HepG2 (cell line): Measurements from ENCODE around the gene NAT9. TPM values are rescaled to one million over a fixed set of nuclear protein-coding genes. Genes with fewer than 3 reads are reported as not detected.

Experiments used
- ASH2L ChIP-seq: fragments of 300-600, 200-600 bp; sonication (generic); IDR thresholded peaks from 2 replicates; pipeline ENCODE4 v1.7.0; 2017; ENCODE audit warnings: low read depth, mild to moderate bottlenecking, moderate library complexity, mixed read lengths, low read length; ENCODE audit not compliant: insufficient read length
- BORCS8-MEF2B ChIP-seq: sonication (generic); formaldehyde crosslinking; IDR thresholded peaks from 2 replicates; pipeline ENCODE4 v1.8.0; 2022; ENCODE audit warnings: mild to moderate bottlenecking, missing genetic modification reagents
- ELF4 ChIP-seq: sonication (generic); formaldehyde crosslinking; IDR thresholded peaks from 2 replicates; pipeline ENCODE4 v1.5.0; 2020; ENCODE audit warnings: missing genetic modification reagents, mild to moderate bottlenecking, moderate library complexity, borderline replicate concordance
- HNRNPK ChIP-seq: fragments of 200-400 bp; formaldehyde crosslinking; IDR thresholded peaks from 2 replicates; pipeline ENCODE4 v1.6.1; 2018; ENCODE audit warnings: low read length, low read depth, moderate library complexity, mild to moderate bottlenecking; ENCODE audit not compliant: poor library complexity, severe bottlenecking
- HNRNPL ChIP-seq: fragments of 200-400 bp; formaldehyde crosslinking; IDR thresholded peaks from 2 replicates; pipeline ENCODE4 v1.6.1; 2017; ENCODE audit warnings: mild to moderate bottlenecking, low read depth, low read length
- MAFG ChIP-seq: sonication (generic); formaldehyde crosslinking; IDR thresholded peaks from 2 replicates; pipeline ENCODE4 v1.5.1; 2020; ENCODE audit warnings: mild to moderate bottlenecking, missing genetic modification reagents
- MEIS1 ChIP-seq: sonication (generic); formaldehyde crosslinking; IDR thresholded peaks from 2 replicates; pipeline ENCODE4 v1.9.0; 2021; ENCODE audit warnings: mild to moderate bottlenecking, missing genetic modification reagents, moderate library complexity, borderline replicate concordance
- PPARG ChIP-seq: conservative IDR thresholded peaks from 2 replicates; pipeline ENCODE4 v1.6.1; 2016; ENCODE audit warnings: missing biosample characterization, missing genetic modification reagents
- RARA ChIP-seq: IDR thresholded peaks from 2 replicates; pipeline ENCODE4 v1.6.1; 2016; ENCODE audit warnings: missing genetic modification reagents, missing compliant biosample characterization
- REL ChIP-seq: sonication (generic); formaldehyde crosslinking; conservative IDR thresholded peaks from 2 replicates; pipeline ENCODE4 v1.8.0; 2022; ENCODE audit warnings: mild to moderate bottlenecking, missing genetic modification reagents, moderate library complexity
- REPIN1 ChIP-seq: sonication (generic); formaldehyde crosslinking; IDR thresholded peaks from 2 replicates; pipeline ENCODE4 v1.8.0; 2022; ENCODE audit warnings: missing genetic modification reagents, low read depth, mild to moderate bottlenecking, borderline replicate concordance
- SRY ChIP-seq: sonication (generic); formaldehyde crosslinking; IDR thresholded peaks from 2 replicates; pipeline ENCODE4 v1.8.0; 2022; ENCODE audit warnings: mild to moderate bottlenecking, missing genetic modification reagents
- ZC3H13 ChIP-seq: sonication (generic); formaldehyde crosslinking; IDR thresholded peaks from 2 replicates; pipeline ENCODE4 v1.8.1; 2023; ENCODE audit warnings: mild to moderate bottlenecking, missing genetic modification reagents, moderate library complexity
- ZNF780A ChIP-seq: sonication (generic); formaldehyde crosslinking; IDR thresholded peaks from 2 replicates; pipeline ENCODE4 v1.8.0; 2022; ENCODE audit warnings: mild to moderate bottlenecking, missing genetic modification reagents, moderate library complexity
- polyA plus RNA-seq, 8 experiments: library from polyadenylated mRNA; depleted of rRNA in 3 of 8; stranded (reverse) in 7 of 8; unstranded in 1 of 8; fragments of >200 nt; fragmentation: Illumina TruSeq in 4 of 8; extraction: Trizol in 4 of 8; gene quantifications; 2 replicates each; pipeline versions ENCODE4 v1.2.1 to v1.2.3, GENCODE V29; 2011 to 2016; ENCODE audit warnings: low read depth in 4 of 8, missing spikeins in 1 of 8, mixed read lengths in 1 of 8; ENCODE audit not compliant: insufficient read depth in 1 of 8
- total RNA-seq, 5 experiments: library from RNA; depleted of rRNA; stranded (reverse); fragments of >200 nt; fragmentation: Illumina TruSeq; extraction: Trizol; gene quantifications; 2 replicates each; pipeline ENCODE4 v1.2.3, GENCODE V29; 2016; ENCODE audit warnings: low read depth in 1 of 5
- TF ChIP-seq, protein P1 (sequence below): sonication (generic); formaldehyde crosslinking; conservative IDR thresholded peaks from 2 replicates; pipeline ENCODE4 v1.8.0; 2022; ENCODE audit warnings: mild to moderate bottlenecking, moderate library complexity, missing genetic modification reagents
- TF ChIP-seq, protein P2 (sequence below): sonication (generic); formaldehyde crosslinking; IDR thresholded peaks from 2 replicates; pipeline ENCODE4 v1.4.0; 2020; ENCODE audit warnings: missing genetic modification reagents
- TF ChIP-seq, protein P3 (sequence below): sonication (generic); formaldehyde crosslinking; IDR thresholded peaks from 2 replicates; pipeline ENCODE4 v1.4.0; 2020; ENCODE audit warnings: missing genetic modification reagents
- TF ChIP-seq, protein P4 (sequence below): sonication (generic); formaldehyde crosslinking; conservative IDR thresholded peaks from 2 replicates; pipeline ENCODE4 v1.4.0; 2020; ENCODE audit warnings: missing genetic modification reagents

Gene NAT9
- total and polyA plus RNA-seq, 2 of the 13 experiments (the other 11 are each of a cell fraction or from before 2014, with no cell fraction given), result 39.7 to 44.2 TPM

DNA sequence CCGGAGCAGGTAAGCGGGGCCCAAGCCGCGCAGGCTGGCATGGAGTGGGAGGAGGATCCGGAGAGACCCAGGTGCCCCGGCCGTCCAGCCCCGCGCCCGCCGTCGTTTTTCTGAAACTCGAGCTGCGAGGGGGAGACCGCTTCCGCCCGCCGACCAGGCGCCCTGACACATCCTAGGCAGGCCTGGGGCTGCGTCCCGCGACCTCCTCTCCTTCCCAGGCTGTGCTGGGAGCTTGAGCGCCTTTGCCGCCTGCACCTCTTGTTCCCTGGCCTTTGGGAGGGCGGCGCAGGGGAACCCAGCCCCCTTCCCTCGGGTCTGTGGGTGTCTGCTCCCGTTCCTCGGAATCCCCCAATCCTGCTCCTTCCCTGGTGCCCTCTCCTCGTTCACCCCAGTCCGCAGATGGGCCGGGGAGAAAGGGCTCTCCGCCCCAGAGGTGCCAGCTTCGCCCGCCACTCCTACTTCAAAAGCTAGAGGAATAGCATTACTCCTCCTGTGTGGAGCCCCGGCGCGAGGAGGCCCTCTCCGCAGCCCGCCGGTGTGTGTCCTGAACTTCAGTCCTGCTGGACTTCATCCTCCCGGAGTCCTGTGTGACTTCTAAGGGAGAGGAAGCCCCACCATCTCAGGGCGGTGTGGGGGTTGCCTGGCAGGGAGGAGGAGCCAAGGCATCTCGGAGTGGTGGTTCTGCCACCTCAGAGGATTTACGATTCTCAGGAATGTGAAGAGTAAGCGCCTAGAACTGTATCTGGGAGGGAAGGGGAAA lies 26.7 kb downstream of the NAT9 start (continued):
- TF ChIP-seq, protein P1, sequence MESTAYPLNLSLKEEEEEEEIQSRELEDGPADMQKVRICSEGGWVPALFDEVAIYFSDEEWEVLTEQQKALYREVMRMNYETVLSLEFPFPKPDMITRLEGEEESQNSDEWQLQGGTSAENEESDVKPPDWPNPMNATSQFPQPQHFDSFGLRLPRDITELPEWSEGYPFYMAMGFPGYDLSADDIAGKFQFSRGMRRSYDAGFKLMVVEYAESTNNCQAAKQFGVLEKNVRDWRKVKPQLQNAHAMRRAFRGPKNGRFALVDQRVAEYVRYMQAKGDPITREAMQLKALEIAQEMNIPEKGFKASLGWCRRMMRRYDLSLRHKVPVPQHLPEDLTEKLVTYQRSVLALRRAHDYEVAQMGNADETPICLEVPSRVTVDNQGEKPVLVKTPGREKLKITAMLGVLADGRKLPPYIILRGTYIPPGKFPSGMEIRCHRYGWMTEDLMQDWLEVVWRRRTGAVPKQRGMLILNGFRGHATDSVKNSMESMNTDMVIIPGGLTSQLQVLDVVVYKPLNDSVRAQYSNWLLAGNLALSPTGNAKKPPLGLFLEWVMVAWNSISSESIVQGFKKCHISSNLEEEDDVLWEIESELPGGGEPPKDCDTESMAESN (CRISPR knock-in tag), result peak; percentile 9; the same call in 1 of the 2 replicates
- no peak for TF ChIP-seq MAFG
- TF ChIP-seq REPIN1 (CRISPR knock-in tag), result peak; percentile 16; the same call in 1 of the 2 replicates
- TF ChIP-seq, protein P2, sequence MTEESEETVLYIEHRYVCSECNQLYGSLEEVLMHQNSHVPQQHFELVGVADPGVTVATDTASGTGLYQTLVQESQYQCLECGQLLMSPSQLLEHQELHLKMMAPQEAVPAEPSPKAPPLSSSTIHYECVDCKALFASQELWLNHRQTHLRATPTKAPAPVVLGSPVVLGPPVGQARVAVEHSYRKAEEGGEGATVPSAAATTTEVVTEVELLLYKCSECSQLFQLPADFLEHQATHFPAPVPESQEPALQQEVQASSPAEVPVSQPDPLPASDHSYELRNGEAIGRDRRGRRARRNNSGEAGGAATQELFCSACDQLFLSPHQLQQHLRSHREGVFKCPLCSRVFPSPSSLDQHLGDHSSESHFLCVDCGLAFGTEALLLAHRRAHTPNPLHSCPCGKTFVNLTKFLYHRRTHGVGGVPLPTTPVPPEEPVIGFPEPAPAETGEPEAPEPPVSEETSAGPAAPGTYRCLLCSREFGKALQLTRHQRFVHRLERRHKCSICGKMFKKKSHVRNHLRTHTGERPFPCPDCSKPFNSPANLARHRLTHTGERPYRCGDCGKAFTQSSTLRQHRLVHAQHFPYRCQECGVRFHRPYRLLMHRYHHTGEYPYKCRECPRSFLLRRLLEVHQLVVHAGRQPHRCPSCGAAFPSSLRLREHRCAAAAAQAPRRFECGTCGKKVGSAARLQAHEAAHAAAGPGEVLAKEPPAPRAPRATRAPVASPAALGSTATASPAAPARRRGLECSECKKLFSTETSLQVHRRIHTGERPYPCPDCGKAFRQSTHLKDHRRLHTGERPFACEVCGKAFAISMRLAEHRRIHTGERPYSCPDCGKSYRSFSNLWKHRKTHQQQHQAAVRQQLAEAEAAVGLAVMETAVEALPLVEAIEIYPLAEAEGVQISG (CRISPR knock-in tag), result no peak
- 0 out of 2 replicates have a peak, but pooled peaks have one; percentile 63 for TF ChIP-seq REL (CRISPR knock-in tag)
- no peak for TF ChIP-seq ASH2L
- peak; percentile 50; the same call in 1 of the 2 replicates for TF ChIP-seq MEIS1 (CRISPR knock-in tag)
- no peak for TF ChIP-seq HNRNPK
- TF ChIP-seq ZNF780A (CRISPR knock-in tag), result 0 out of 2 replicates have a peak, but pooled peaks have one; percentile 62
- TF ChIP-seq SRY (CRISPR knock-in tag), result no peak; the same call in 1 of the 2 replicates
- no peak for TF ChIP-seq HNRNPL
- TF ChIP-seq ZC3H13 (CRISPR knock-in tag), result peak; percentile 3; the same call in 1 of the 2 replicates
- TF ChIP-seq PPARG (CRISPR knock-in tag), result no peak
- no peak for TF ChIP-seq ELF4 (CRISPR knock-in tag)
- TF ChIP-seq RARA, result no peak
- TF ChIP-seq BORCS8-MEF2B (CRISPR knock-in tag), result peak; percentile 48; the same call in 1 of the 2 replicates
- TF ChIP-seq, protein P3, sequence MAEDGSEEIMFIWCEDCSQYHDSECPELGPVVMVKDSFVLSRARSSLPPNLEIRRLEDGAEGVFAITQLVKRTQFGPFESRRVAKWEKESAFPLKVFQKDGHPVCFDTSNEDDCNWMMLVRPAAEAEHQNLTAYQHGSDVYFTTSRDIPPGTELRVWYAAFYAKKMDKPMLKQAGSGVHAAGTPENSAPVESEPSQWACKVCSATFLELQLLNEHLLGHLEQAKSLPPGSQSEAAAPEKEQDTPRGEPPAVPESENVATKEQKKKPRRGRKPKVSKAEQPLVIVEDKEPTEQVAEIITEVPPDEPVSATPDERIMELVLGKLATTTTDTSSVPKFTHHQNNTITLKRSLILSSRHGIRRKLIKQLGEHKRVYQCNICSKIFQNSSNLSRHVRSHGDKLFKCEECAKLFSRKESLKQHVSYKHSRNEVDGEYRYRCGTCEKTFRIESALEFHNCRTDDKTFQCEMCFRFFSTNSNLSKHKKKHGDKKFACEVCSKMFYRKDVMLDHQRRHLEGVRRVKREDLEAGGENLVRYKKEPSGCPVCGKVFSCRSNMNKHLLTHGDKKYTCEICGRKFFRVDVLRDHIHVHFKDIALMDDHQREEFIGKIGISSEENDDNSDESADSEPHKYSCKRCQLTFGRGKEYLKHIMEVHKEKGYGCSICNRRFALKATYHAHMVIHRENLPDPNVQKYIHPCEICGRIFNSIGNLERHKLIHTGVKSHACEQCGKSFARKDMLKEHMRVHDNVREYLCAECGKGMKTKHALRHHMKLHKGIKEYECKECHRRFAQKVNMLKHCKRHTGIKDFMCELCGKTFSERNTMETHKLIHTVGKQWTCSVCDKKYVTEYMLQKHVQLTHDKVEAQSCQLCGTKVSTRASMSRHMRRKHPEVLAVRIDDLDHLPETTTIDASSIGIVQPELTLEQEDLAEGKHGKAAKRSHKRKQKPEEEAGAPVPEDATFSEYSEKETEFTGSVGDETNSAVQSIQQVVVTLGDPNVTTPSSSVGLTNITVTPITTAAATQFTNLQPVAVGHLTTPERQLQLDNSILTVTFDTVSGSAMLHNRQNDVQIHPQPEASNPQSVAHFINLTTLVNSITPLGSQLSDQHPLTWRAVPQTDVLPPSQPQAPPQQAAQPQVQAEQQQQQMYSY, result no peak
- TF ChIP-seq, protein P4, sequence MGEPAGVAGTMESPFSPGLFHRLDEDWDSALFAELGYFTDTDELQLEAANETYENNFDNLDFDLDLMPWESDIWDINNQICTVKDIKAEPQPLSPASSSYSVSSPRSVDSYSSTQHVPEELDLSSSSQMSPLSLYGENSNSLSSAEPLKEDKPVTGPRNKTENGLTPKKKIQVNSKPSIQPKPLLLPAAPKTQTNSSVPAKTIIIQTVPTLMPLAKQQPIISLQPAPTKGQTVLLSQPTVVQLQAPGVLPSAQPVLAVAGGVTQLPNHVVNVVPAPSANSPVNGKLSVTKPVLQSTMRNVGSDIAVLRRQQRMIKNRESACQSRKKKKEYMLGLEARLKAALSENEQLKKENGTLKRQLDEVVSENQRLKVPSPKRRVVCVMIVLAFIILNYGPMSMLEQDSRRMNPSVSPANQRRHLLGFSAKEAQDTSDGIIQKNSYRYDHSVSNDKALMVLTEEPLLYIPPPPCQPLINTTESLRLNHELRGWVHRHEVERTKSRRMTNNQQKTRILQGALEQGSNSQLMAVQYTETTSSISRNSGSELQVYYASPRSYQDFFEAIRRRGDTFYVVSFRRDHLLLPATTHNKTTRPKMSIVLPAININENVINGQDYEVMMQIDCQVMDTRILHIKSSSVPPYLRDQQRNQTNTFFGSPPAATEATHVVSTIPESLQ (CRISPR knock-in tag), result 0 out of 2 replicates have a peak, but pooled peaks have one; percentile 52
